Measurements from ENCODE around the gene ATP11A. TPM values are rescaled to one million over a fixed set of nuclear protein-coding genes. Genes with fewer than 3 reads are reported as not detected.

Gene ATP11A
- total RNA-seq, 1 experiment from 2014 or later = 14.4 TPM

DNA sequence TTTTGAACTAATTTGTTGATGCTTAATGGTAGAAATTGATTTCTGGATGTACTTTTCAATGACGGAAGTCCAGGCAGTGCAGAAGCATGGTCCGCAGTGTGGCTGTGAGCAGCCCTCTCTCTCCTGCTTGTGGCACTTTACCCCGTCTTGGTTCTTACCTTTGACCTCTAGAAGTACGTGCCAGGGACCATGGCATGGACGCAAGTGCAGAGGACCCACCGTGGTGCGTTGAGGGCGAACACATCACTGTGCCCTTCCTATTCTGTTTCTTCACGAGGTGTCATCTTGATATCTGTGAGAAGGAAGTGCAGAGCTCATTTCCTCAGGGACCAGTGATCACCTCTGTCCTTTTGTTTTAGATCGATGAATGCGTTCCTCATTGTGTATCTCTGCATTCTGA is 135.2 kb downstream of the ATP11A start:
- DNase-seq (ENCODE audit: low read depth, low spot score) = no peak
- in situ Hi-C loops (cut with HindIII; ENCODE audit: low pct_unique_long_range_greater_than_20kb, low sequenced_read_pairs) = no loop called here

DNA sequence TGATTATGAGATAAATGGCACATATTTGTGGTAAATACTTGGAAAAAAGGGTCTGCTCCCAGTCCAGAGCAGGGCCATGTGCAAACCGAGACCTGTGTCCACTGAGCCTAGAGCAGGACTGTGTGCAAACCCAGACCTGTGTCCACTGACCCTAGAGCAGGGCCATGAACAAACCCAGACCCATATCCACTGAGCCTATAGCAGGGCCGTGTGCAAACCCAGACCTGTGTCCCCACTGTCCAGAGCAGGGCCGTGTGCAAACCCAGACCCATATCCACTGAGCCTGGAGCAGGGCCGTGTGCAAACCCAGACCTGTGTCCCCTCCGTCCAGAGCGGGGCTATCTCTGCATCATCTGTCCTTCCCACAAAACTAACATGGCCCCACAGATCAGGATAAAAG is 136.0 kb downstream of the ATP11A start:
- DNase-seq (ENCODE audit: low read depth, low spot score) = no peak
- in situ Hi-C loops (cut with HindIII; ENCODE audit: low pct_unique_long_range_greater_than_20kb, low sequenced_read_pairs) = no loop called here

DNA sequence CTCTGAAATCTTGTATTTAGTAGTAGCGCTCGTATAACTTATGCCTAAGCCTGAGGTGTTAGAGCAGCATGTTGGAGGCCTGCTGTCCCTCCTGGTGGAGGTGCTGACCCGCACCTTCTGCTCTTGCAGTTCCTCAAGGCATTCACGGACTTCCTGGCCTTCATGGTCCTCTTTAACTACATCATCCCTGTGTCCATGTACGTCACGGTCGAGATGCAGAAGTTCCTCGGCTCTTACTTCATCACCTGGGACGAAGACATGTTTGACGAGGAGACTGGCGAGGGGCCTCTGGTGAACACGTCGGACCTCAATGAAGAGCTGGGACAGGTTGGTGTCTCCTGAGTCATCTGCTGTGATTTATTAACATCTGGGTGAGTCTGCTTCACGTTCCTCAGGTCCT is 136.7 kb downstream of the ATP11A start:
- in situ Hi-C loops (cut with HindIII; ENCODE audit: low pct_unique_long_range_greater_than_20kb, low sequenced_read_pairs) = no loop called here
- no peak for DNase-seq (ENCODE audit: low read depth, low spot score)

DNA sequence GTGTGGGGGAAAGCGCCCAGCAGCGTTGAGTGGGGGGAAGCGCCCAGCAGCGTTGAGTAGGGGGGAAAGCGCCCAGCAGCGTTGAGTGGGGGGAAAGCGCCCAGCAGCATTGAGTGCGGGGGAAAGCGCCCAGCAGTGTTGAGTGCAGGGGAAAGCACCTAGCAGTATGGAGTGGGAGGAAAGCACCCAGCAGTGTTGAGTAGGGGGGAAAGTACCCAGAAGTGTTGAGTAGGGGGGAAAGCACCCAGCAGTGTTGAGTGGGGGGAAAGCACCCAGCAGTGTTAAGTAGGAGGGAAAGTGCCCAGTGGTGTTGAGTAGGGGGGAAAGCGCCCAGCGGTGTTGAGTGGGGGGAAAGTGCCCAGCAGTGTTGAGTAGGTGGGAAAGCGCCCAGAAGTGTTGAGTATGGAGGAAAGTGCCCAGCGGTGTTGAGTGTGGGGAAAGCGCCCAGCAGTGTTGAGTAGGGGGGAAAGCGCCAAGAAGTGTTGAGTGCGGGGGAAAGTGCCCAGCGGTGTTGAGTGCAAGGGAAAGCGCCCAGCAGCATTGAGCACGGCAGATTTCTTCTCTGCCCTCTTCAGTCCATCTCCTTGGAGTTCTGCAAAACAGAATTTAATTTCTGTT is 138.4 kb downstream of the ATP11A start:
- DNase-seq (ENCODE audit: low read depth, low spot score) = no peak
- in situ Hi-C loops (cut with HindIII; ENCODE audit: low pct_unique_long_range_greater_than_20kb, low sequenced_read_pairs) = no loop called here

DNA sequence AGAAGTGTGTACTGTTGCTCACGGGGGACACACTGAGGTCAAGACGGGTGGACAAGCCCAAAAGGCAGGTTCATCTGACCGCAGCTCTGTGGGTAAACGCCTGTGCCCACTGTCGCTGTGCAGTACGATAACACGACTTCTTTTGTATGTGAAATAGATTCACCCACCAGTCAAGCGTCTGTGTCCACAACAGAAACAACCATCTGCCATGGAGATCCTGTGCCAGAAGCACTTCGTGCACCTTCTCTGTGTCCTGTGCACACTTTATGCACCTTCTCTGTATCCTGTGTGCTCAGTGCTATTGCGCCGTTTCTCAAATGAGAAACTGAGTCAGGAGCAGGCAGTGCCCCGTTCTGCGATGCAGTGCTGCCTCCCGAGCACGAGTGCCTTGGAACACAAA is 138.9 kb downstream of the ATP11A start:
- in situ Hi-C loops (cut with HindIII; ENCODE audit: low pct_unique_long_range_greater_than_20kb, low sequenced_read_pairs) = no loop called here
- no peak for DNase-seq (ENCODE audit: low read depth, low spot score)

DNA sequence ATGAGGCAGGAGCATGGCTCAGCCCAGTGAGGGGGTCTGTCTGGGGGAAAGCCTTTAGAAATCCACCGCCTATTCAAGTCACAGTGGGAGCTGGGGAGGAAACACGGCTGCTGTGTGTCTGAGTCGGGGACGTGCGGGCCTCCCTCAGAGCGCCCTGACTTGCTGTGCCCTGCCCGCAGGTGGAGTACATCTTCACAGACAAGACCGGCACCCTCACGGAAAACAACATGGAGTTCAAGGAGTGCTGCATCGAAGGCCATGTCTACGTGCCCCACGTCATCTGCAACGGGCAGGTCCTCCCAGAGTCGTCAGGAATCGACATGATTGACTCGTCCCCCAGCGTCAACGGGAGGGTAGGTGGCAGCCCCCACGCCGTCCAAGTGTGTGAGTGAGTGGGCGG is 141.4 kb downstream of the ATP11A start:
- in situ Hi-C loops (cut with HindIII; ENCODE audit: low pct_unique_long_range_greater_than_20kb, low sequenced_read_pairs) = no loop called here
- DNase-seq (ENCODE audit: low read depth, low spot score) = no peak

DNA sequence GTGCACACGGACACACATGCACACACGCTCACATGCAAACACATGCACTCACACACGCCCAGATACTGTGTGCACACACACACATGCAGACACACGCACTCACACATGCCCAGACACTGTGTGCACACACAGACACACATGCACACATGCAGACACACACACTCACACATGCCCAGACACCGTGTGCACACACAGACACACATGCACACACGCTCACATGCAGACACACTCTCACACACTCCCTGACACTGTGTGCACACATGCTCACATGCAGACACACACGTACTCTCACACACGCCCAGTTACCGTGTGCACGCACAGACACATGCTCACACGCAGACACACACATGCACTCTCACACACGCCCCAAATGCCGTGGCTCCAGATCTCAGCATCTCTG is 142.0 kb downstream of the ATP11A start:
- no peak for DNase-seq (ENCODE audit: low read depth, low spot score)
- in situ Hi-C loops (cut with HindIII; ENCODE audit: low pct_unique_long_range_greater_than_20kb, low sequenced_read_pairs) = no loop called here

DNA sequence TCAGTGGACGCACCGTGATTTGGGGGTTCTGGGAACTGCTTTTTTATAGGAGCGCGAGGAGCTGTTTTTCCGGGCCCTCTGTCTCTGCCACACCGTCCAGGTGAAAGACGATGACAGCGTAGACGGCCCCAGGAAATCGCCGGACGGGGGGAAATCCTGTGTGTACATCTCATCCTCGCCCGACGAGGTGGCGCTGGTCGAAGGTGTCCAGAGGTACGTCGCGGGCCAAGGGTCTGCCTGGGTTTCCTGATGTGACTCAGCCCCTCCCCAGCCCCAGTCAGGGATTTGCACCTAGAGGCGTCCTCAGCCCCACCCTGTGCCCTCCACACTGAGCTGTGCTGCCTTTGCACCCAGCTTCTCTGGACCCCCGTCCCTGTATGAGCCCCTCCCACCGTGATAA is 143.0 kb downstream of the ATP11A start:
- in situ Hi-C loops (cut with HindIII; ENCODE audit: low pct_unique_long_range_greater_than_20kb, low sequenced_read_pairs) = no loop called here
- DNase-seq (ENCODE audit: low read depth, low spot score) = no peak

DNA sequence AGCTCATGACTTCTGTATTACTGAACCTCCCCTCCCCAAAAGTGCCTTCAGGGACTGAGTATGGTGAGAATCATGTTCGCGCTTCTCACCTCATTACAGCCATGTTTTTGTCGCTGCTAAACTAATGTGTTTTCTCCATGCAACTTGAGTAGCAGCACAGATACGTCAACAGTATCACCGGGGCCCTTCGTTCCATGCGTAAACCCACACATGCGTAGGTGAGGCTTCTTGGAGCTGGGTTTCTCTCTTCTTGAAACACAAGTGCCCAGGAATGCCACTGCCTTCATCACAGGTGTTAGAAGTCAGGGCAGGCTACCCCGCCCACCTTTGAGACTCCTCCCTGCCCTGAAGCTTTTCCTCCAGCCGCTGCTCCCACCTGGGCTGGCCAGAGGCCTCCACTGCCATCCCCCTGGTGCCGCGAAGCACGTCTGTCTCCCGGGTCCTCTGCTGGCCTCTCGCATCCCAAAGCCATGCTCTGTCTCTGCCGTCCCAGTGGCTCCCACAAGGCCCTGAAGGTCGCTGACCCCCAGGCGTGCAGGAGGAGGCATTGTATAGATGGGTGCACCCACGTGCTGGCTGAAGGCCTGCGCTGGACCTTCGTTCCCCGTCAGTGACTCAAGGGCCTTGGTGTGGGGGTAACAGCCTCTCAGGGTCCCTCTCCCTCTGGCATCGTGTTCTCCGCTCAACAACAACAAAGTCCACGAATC is 143.9 kb downstream of the ATP11A start:
- in situ Hi-C loops (cut with HindIII; ENCODE audit: low pct_unique_long_range_greater_than_20kb, low sequenced_read_pairs) = no loop called here
- no peak for DNase-seq (ENCODE audit: low read depth, low spot score)

DNA sequence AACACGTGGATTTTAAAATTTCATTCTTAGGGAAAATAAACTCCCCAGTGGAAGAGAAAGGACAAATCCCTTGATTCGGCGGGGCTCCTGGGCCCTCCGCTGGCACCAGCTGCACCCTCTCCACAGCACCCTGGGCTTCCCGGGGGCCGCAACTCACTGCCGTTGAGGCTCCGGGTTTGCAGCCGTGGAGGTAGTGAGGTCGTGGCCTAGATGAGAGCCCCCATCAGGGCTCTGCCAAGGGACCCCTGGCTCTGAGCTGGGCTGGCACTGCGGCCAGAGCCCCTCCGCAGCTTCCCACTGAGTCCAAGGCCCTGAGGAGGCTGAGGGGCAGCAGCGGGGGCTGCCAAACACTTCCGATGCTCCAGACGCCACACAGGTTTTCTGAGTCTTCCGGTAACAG is 145.5 kb downstream of the ATP11A start:
- DNase-seq (ENCODE audit: low read depth, low spot score) = no peak
- in situ Hi-C loops (cut with HindIII; ENCODE audit: low pct_unique_long_range_greater_than_20kb, low sequenced_read_pairs) = no loop called here

DNA sequence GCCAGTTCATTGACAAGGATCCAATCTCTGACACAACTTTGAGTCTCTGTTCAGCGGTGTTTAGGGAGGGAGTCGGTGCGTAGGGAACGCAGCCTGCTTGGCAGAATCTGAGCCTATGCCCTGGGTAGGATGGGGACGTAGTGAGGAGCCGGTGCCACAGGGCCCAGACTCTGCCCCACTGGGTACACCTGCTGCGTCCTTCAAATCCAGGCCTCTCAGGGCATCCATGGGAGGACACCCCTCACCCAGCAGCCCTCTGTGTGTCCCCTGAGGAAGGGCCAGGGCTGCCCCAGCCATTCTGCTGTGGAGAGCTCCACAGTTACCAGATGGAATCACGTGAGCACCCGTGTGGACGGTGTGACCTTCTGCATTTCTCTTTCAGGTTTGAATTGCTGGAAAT is 146.0 kb downstream of the ATP11A start:
- no peak for DNase-seq (ENCODE audit: low read depth, low spot score)
- in situ Hi-C loops (cut with HindIII; ENCODE audit: low pct_unique_long_range_greater_than_20kb, low sequenced_read_pairs) = no loop called here

DNA sequence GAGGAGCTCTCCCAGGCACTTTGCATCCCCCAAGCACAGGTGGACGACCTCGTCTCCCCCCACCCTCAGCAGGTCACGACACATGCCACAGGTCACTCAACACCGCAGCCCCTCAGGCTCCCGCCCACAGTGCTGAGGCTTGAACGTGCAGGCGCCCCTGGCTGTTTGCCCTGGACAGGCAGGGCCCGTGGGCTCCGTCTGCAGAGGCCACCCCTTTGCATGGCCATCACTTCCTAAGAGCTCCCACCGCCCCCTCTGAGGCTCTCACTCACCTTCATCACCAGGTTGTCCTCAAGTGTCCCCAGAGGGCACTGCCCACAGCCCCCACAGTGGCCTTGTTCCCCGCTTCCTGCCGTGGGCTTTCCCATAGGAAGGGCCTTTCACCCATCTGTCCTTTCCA is 147.1 kb downstream of the ATP11A start:
- in situ Hi-C loops (cut with HindIII; ENCODE audit: low pct_unique_long_range_greater_than_20kb, low sequenced_read_pairs) = no loop called here
- DNase-seq (ENCODE audit: low read depth, low spot score) = no peak

DNA sequence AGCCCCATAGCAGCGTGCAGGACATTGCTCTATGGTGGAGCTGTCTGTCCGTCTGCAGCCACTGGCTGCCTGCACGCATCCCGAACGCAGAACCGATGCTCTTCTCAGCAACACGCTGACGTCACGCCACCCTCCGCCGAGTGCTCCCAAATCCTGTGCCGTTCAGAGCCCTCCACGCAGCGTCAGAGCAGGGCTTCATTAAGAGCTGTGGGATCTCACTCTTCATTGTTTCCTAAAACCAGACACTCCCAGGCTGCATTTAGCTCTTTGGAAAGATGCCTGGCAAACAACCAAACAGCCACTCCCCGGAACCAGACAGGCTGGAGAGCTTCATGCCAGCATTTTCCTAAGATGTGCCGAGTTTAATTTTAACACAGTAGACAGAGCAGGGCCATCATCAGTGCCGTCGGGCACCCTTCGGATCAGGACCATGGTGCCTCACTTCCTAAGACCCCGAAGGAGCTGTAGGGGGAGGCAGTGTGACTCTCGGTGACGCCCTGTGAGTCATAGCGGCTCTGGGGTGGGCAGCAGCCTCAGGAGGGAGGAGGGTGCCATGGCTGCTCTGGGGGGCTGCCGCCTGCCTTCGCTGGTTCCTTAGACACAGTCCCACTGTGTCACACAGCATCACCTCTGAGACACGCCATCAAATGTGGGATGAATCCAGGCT is 147.7 kb downstream of the ATP11A start:
- in situ Hi-C loops (cut with HindIII; ENCODE audit: low pct_unique_long_range_greater_than_20kb, low sequenced_read_pairs) = no loop called here
- DNase-seq (ENCODE audit: low read depth, low spot score) = no peak

DNA sequence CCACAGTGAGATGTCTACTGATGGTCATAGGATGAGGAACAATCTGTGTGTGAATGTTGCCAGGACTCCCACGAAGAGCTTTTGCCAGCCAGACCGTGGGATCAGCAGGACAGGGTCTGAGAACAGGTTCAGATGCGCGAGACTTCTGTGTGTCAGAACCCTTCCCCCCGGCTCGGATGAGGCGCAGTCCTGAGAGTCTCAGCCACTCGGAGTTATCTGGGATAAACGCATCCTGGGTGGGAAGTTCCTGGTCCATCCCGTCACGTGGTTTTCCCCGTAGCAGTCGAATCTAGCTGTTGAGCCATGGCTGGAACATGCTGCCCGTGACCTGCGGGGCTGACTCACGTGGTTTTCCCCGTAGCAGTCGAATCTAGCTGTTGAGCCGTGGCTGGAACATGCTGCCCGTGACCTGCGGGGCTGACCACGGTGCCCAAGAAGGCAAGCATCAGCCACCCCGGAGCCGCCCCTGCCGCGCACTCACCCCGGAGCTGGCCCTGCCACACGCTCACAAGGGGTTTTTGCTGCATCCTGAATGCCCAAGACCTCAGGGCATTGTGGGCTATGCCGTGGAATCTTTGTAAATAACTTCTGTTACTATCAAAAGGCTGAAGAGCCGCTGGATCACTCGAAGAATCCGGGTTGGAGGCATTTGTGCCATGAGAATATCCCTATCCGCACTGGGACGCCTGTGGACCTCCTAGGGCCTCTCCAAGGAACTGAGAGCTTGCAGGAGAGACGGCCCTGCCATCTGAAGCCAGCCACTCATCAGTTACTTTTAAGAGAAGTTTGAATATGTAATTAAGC is 148.4 kb downstream of the ATP11A start:
- DNase-seq (ENCODE audit: low read depth, low spot score) = no peak

DNA sequence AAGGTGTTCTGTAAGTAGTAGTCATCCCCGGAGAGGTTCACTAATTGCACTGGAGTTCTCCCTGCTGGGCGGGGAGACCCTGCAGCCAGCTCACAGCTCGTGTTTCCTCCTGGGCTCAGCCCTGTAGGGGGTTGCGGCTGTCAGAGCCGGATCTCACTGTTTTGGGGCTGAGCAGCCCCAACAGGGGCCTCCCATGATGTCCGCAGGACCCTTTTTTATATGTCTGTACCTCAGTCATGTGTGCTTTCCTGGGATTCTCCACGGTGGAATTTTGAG is 148.9 kb downstream of the ATP11A start:
- DNase-seq (ENCODE audit: low read depth, low spot score) = no peak
- in situ Hi-C loops (cut with HindIII; ENCODE audit: low pct_unique_long_range_greater_than_20kb, low sequenced_read_pairs) = no loop called here

More for the DNA sequence above, 148.4 kb downstream of the ATP11A start:
- in situ Hi-C loops (cut with HindIII; ENCODE audit: low pct_unique_long_range_greater_than_20kb, low sequenced_read_pairs) = no loop called here

DNA sequence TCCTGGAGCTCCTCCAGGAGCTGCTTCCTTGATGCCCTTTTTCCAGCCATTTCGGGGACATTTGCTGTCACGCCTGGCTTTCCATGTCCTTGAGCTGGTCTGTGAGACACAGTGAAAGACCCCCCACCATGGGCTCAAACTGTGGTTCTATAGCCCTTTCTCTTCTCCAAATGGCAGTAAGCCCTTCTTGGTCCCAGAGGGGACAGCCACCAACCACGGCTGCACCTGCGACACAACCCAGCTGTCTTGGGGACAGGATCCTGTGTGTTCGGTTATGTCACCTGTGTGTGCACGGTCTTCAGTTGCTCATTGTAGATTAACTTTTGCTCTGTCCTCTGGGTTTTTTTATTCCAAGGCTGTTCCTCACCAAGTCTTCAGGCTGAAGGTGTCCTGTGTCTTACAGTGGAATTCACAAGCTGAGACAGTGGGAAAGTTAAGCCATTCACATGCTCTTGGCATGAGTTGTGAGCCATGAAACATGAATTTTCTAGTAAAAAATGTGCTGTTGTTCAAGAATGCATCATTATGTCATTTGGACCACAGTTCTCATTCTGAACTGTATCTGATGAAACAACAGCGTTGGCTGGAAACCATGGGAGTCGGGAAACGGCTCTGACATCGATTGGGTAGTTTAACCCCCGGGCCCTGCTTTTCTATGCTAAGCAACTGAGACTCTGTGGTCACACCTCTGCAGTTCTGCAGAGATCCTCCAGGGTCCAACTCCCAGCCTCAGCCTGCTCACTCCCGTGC is 149.7 kb downstream of the ATP11A start:
- in situ Hi-C loops (cut with HindIII; ENCODE audit: low pct_unique_long_range_greater_than_20kb, low sequenced_read_pairs) = no loop called here
- no peak for DNase-seq (ENCODE audit: low read depth, low spot score)

DNA sequence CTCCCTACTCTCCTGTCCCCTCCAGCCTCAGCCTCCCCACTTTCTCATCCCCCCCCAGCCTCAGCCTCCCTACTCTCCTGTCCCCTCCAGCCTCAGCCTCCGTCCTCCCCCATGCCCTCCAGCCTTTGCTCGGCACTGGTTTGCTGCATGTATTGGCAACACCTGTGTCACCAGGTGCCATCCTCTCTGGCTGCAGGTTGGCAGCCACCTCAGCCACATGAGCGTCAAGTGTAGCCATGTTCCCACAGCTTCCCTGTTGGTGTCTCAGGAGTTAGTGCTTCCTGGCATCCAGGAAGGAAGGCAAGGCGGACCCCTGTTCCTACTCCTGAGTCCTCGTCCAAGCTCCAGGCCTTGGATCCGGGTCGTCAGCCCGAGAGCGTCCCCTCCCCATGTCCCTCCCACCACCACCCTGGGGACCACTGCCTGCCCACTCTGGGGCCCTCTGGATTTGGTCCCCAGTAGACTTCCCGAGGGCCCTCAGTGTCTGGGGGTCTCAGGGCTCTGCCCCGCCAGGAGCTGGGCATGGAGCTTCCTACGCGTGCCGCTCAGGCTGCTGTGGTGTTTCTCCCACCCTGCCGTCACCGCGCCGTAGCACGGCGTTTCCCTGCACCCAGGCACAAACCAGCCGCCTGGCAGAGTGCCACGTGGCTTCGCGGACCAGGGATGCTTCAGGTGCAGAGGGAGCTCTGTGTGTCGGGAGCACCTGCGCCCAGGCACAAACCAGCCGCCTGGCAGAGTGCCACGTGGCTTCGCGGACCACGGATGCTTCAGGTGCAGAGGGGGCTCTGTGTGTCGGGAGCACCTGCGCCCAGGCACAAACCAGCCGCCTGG is 150.8 kb downstream of the ATP11A start:
- in situ Hi-C loops (cut with HindIII; ENCODE audit: low pct_unique_long_range_greater_than_20kb, low sequenced_read_pairs) = no loop called here
- no peak for DNase-seq (ENCODE audit: low read depth, low spot score)
